ENCODE data around the gene BCL7C. TPM values are rescaled to one million over a fixed set of nuclear protein-coding genes. Genes with fewer than 3 reads are reported as not detected.
A peak's percentile ranks its signal among the peaks of the same experiment; 100 is the strongest.

The BCL7C gene
- polyA plus RNA-seq, 1 donor from 2014 or later = 39.2 TPM

DNA sequence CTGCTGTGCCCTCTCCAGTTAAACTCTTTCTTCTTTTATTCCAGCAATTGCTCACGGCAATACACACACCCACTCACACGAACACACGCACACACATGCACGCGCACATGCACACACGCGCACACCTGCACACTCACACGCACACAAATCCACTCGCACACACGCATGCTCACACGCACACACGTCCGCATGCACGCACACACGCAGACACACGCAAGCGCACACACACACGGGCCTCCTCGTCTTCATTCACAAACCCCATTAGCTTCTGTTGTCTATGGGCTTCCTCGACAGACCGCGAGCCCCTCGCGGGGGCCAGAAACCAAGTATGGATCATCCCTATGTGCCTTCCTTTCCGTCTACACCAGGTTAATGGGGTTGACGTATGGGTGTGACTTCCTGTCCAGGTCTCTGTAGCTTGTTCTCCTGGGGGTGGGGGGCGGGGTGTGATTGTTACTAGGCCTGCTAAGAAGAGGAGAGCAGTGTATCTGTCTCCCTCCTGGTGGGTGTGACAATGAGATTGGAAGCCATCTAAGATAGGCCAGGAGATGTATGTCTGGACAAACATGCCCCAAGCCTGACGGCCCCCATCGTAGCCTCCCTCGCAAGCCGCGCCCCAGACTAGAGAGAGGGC, 1.9 kb upstream of the BCL7C start:
- Histone ChIP-seq H3K4me3 (ENCODE audit: low read length) (no peak overlapping the region), H3K9ac (ENCODE audit: low read length) (no peak overlapping the region)

DNA sequence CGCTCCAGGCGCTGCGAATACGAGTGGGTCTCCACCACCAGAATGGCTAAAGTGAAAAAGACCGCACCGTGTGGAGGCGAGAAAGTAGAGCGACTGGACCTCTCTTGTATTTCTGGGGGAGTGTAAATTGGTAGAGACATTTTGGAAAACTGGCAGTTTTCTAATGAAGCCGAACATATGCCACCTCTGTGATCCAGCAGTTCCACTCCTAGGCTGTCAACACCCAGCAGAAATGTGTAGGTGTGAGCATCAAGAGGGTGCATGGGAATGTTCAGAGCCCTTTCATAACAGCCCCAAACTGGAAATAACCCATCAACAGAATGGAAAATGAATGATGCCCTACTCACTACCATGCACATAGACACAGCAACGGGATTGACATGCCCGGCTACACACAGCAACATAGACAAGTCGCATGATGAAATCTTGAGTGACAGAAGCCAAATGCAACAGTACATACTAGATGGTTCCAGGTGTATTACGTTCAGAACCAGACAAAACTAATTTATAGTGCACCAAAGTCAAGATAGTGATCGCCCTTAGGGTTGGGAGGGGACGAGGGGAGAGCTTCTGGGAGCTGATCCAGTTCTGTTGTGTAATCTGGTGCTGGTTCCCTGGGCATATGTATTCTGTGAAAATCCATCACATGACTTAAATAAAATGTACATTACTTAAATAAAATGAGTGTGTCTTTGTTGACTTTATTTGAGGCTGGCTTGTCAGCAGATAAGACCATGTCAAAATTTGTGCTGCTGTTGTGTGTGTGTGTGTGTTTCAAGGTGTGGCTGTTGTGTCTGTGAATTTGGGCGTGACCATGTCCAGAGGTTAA, 877 bp upstream of the BCL7C start:
- Histone ChIP-seq H3K9me3 (ENCODE audit: low read length) (no peaks in the 10 kb centered on the region), H3K79me2 (replicated peaks; ENCODE audit: insufficient read depth, low read length) (peaks cover 4% of the 10 kb centered on the region), H3K4me2 (ENCODE audit: low read length) (no peak overlapping the region), H2AFZ (ENCODE audit: low read depth, low read length) (no peak overlapping the region), H3F3A (ENCODE audit: insufficient read depth, low read length, poor library complexity, severe bottlenecking) (peaks cover 5% of the 10 kb centered on the region), H3K27me3 (ENCODE audit: insufficient read depth, low read depth, low read length) (no peaks in the 10 kb centered on the region), H3K36me3 (ENCODE audit: insufficient read depth, low read length) (no peaks in the 10 kb centered on the region), H4K20me1 (ENCODE audit: insufficient read depth) (no peaks in the 10 kb centered on the region), H3K27ac (ENCODE audit: low read length) (no peak overlapping the region), H3K4me3 (ENCODE audit: low read length) (peak overlapping the region; percentile 68), H3K9ac (ENCODE audit: low read length) (peak overlapping the region; percentile 81), H3K9me2 (ENCODE audit: insufficient read depth, low read length) (no peaks in the 10 kb centered on the region)
- TF ChIP-seq EP300 (conservative IDR thresholded peaks at IDR 0.05; ENCODE audit: poor library complexity, severe bottlenecking) (no peak), EZH2 (IDR thresholded peaks at IDR 0.05; ENCODE audit: borderline replicate concordance, insufficient read depth, low read length, poor library complexity, severe bottlenecking) (no peak), TAF1 (IDR thresholded peaks at IDR 0.05; ENCODE audit: low read depth) (no peak), POLR2AphosphoS5 (IDR thresholded peaks at IDR 0.05) (no peak), RAD21 (conservative IDR thresholded peaks at IDR 0.05) (no peak), SMC3 (conservative IDR thresholded peaks at IDR 0.05; ENCODE audit: poor library complexity) (no peak), MXI1 (conservative IDR thresholded peaks at IDR 0.05; ENCODE audit: poor library complexity, severe bottlenecking) (no peak)
- TF ChIP-seq, protein P1, sequence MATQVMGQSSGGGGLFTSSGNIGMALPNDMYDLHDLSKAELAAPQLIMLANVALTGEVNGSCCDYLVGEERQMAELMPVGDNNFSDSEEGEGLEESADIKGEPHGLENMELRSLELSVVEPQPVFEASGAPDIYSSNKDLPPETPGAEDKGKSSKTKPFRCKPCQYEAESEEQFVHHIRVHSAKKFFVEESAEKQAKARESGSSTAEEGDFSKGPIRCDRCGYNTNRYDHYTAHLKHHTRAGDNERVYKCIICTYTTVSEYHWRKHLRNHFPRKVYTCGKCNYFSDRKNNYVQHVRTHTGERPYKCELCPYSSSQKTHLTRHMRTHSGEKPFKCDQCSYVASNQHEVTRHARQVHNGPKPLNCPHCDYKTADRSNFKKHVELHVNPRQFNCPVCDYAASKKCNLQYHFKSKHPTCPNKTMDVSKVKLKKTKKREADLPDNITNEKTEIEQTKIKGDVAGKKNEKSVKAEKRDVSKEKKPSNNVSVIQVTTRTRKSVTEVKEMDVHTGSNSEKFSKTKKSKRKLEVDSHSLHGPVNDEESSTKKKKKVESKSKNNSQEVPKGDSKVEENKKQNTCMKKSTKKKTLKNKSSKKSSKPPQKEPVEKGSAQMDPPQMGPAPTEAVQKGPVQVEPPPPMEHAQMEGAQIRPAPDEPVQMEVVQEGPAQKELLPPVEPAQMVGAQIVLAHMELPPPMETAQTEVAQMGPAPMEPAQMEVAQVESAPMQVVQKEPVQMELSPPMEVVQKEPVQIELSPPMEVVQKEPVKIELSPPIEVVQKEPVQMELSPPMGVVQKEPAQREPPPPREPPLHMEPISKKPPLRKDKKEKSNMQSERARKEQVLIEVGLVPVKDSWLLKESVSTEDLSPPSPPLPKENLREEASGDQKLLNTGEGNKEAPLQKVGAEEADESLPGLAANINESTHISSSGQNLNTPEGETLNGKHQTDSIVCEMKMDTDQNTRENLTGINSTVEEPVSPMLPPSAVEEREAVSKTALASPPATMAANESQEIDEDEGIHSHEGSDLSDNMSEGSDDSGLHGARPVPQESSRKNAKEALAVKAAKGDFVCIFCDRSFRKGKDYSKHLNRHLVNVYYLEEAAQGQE (IDR thresholded peaks at IDR 0.05; ENCODE audit: borderline replicate concordance) = no peak
- TF ChIP-seq, protein P2, sequence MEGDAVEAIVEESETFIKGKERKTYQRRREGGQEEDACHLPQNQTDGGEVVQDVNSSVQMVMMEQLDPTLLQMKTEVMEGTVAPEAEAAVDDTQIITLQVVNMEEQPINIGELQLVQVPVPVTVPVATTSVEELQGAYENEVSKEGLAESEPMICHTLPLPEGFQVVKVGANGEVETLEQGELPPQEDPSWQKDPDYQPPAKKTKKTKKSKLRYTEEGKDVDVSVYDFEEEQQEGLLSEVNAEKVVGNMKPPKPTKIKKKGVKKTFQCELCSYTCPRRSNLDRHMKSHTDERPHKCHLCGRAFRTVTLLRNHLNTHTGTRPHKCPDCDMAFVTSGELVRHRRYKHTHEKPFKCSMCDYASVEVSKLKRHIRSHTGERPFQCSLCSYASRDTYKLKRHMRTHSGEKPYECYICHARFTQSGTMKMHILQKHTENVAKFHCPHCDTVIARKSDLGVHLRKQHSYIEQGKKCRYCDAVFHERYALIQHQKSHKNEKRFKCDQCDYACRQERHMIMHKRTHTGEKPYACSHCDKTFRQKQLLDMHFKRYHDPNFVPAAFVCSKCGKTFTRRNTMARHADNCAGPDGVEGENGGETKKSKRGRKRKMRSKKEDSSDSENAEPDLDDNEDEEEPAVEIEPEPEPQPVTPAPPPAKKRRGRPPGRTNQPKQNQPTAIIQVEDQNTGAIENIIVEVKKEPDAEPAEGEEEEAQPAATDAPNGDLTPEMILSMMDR (IDR thresholded peaks at IDR 0.05; ENCODE audit: poor library complexity, severe bottlenecking) = no peak

More for the DNA sequence above, 1.9 kb upstream of the BCL7C start:
- H3K36me3 ChIP-seq (ENCODE audit: insufficient read depth, low read length) = no peaks in the 10 kb centered on the region
- H3K27ac ChIP-seq (ENCODE audit: low read length) = no peak overlapping the region
- H3K79me2 ChIP-seq (replicated peaks; ENCODE audit: insufficient read depth, low read length) = peaks cover 4% of the 10 kb centered on the region
- H3K27me3 ChIP-seq (ENCODE audit: insufficient read depth, low read depth, low read length) = no peaks in the 10 kb centered on the region
- no peak overlapping the region for H2AFZ ChIP-seq (ENCODE audit: low read depth, low read length)
- no peaks in the 10 kb centered on the region for H3K9me2 ChIP-seq (ENCODE audit: insufficient read depth, low read length)
- no peaks in the 10 kb centered on the region for H4K20me1 ChIP-seq (ENCODE audit: insufficient read depth)
- H3K9me3 ChIP-seq (ENCODE audit: low read length) = no peaks in the 10 kb centered on the region
- no peak overlapping the region for H3K4me2 ChIP-seq (ENCODE audit: low read length)
- peaks cover 5% of the 10 kb centered on the region for H3F3A ChIP-seq (ENCODE audit: insufficient read depth, low read length, poor library complexity, severe bottlenecking)
- TF ChIP-seq RAD21 (conservative IDR thresholded peaks at IDR 0.05) = no peak
- no peak for TF ChIP-seq TAF1 (IDR thresholded peaks at IDR 0.05; ENCODE audit: low read depth)
- TF ChIP-seq SMC3 (conservative IDR thresholded peaks at IDR 0.05; ENCODE audit: poor library complexity) = no peak
- TF ChIP-seq EZH2 (IDR thresholded peaks at IDR 0.05; ENCODE audit: borderline replicate concordance, insufficient read depth, low read length, poor library complexity, severe bottlenecking) = no peak
- TF ChIP-seq POLR2AphosphoS5 (IDR thresholded peaks at IDR 0.05) = peak; percentile 11
- TF ChIP-seq, protein P1 (IDR thresholded peaks at IDR 0.05; ENCODE audit: borderline replicate concordance) = no peak

Data from neural cell (in vitro differentiated cells).